Fibroblast of the aortic adventitia (primary cell): ENCODE measurements around the gene MEF2A. TPM values are rescaled to one million over a fixed set of nuclear protein-coding genes. Genes with fewer than 3 reads are reported as not detected.

ENCODE experiments used
- DNase-seq: peaks from one replicate; pipeline ENCODE4 v3.0.0-alpha.2; 2010; ENCODE audit warnings: low read depth
- H3K4me3 ChIP-seq: 2 replicates; pipeline ENCODE4 v1.5.1; 2011; ENCODE audit warnings: low read depth, mild to moderate bottlenecking, control low read depth, low read length, moderate library complexity
- total RNA-seq: library from RNA; depleted of rRNA; stranded (reverse); fragments of >200 nt; gene quantifications from 2 replicates; pipeline ENCODE4 v1.2.3, GENCODE V29; 2012; ENCODE audit warnings: low replicate concordance
- TF ChIP-seq, protein P1 (sequence below): IDR thresholded peaks from 2 replicates; pipeline ENCODE4 v1.5.1; 2011; ENCODE audit warnings: mild to moderate bottlenecking, low read length, control low read depth, inconsistent platforms; ENCODE audit not compliant: insufficient read depth

Gene MEF2A
- total RNA-seq, 1 donor, result 95.1 TPM

DNA sequence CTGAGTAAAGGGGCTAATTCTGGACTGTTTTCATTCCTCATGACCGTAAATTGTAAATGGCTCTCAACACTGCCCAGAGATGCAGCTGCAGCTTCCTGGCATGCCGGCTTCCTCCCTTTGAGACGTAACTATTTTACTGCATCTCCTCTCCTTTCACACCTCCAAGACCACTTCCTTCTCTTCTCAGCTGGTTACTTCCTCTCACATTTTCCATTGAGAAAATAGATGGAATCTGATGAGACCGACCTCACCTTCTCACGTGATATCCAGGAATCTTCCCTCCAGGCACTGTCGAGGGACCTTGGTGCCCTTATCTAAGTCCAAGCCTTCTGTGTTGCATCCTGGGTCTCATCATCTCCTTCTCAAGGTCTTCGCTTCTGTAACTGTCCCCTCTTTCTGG, 154.7 kb downstream of the MEF2A start:
- TF ChIP-seq, protein P1, sequence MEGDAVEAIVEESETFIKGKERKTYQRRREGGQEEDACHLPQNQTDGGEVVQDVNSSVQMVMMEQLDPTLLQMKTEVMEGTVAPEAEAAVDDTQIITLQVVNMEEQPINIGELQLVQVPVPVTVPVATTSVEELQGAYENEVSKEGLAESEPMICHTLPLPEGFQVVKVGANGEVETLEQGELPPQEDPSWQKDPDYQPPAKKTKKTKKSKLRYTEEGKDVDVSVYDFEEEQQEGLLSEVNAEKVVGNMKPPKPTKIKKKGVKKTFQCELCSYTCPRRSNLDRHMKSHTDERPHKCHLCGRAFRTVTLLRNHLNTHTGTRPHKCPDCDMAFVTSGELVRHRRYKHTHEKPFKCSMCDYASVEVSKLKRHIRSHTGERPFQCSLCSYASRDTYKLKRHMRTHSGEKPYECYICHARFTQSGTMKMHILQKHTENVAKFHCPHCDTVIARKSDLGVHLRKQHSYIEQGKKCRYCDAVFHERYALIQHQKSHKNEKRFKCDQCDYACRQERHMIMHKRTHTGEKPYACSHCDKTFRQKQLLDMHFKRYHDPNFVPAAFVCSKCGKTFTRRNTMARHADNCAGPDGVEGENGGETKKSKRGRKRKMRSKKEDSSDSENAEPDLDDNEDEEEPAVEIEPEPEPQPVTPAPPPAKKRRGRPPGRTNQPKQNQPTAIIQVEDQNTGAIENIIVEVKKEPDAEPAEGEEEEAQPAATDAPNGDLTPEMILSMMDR, result no peak
- H3K4me3 ChIP-seq, result no peak overlapping the region
- DNase-seq, result no peak

DNA sequence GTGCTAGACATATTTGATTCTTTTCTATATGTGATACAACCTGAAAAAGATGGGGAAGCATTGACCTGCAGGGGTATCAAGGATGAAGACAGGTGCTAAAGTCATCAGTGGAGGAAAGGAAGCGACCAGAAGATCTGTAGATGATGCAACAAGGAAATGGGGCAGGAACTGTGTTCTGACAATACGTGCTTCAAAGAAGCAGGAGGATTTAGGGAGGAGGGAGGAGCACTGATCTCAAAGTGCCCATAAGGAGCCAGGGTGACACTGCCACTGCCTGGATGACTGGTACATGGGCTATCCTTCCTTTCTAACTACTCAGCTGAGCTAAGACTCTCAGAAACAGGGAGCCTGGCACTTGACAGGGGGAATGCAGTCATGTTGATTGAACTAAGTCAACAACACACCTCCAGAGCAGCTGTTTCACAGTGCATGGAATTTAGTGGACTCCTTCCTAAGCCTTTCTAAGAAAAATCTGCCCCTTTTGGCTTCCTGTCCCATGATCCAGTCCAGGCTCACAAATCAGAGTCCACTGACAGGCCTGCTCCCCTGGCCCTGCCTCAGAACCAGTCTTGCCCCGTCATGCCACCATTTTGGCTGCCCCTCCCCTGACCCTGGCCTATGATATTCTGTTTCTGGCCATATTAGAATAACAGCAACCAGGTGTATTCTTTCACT, 155.5 kb downstream of the MEF2A start:
- TF ChIP-seq, protein P1, result no peak
- H3K4me3 ChIP-seq, result no peak overlapping the region
- no peak for DNase-seq

DNA sequence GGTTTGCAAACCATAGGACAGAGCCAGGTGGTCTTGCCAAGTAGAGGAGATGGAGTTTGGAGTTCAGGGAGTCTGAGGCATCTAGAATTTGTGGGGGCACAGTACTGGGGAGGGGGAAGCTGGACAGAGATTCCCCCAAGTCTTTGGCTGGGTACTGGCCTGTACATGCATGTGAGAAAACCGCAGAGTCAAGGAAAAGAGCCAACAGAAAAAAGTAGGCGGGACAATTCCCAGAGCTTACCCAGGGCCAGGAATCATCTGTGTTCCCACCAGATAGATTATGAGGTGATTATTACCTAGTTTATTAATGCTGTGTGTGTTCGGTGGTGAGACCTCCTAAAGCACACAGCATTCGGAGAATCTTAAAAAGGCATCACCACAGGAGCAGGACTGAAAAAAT, 156.1 kb downstream of the MEF2A start:
- DNase-seq, result no peak
- no peak overlapping the region for H3K4me3 ChIP-seq
- TF ChIP-seq, protein P1, result no peak

DNA sequence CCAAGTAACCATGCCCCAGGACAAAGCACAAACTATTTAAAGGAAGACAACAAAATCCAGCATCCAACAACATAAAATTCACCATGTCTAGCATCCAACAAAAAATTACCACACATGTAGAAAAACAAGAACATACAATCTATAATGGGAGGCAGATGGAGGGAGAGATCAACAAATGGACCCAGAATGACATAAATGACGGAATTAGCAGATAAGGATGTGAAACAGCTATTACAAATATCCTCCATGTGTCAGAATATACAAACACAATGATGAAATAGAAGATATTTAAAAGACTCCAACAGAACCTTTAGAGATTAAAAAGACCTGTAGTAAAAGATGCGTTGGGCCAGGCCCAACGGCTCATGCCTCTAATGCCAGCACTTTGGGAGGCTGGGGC, 156.6 kb downstream of the MEF2A start:
- no peak overlapping the region for H3K4me3 ChIP-seq
- TF ChIP-seq, protein P1, result no peak
- peak; percentile 34 for DNase-seq

DNA sequence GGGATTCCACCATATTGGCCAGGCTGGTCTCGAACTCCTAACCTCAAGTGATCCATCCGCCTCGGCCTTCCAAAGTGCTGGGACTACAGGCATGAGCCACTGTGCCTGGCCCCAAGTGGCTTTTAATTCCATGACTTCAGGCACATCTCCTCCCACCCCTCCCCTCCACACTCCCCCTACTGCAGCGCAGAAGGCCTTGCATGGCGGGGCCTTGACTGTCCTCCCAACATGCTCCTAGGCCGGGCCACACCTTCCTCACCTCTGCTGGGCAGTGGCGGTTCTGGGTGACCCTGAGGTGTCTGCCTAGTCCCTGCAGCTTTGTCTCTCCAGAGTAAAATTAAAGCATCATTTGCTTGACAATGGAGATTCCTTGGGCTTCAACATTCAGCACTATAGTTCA, 160.5 kb downstream of the MEF2A start:
- DNase-seq, result no peak
- no peak overlapping the region for H3K4me3 ChIP-seq
- TF ChIP-seq, protein P1, result no peak

DNA sequence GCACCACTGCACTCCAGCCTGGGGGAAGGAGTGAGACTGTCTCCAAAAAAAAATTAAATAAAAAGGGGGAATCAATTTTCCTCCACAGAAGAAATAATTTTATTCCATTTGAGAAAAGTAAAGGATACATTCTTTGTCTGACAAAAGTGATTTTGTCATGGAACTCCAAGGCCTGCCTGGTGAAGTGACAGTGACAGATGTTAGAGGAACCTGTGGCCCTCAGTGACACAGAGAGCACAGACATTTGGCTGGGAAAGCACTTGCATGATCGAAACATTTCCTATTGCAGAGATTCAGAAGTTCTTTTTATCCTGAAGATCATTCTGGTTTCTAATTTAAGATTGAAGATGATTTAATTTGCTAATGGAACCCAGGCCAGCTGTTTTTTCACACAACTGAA, 161.5 kb downstream of the MEF2A start:
- TF ChIP-seq, protein P1, result no peak
- no peak overlapping the region for H3K4me3 ChIP-seq
- DNase-seq, result no peak

DNA sequence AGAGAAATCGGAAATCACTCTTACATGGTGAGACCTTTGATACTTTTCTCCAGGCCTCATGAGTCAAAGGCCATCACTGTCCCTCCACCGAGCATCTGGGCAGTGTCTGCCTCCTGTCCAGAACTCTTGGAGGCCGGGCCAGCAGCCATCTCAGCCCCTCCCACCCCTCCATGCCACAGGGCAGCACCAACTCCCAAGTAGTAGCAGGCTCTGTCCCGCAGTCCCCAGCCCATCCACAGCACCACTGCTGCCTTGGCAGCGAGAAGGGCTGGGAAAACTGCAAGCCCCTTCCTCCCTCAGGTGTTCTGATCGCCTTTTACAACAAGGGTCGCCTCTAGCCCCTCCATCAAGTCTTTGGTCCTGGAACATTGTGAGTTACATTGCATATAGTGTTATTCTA, 161.9 kb downstream of the MEF2A start:
- TF ChIP-seq, protein P1, result no peak
- DNase-seq, result no peak
- no peak overlapping the region for H3K4me3 ChIP-seq
